Activated CD4-positive, alpha-beta T cell treated with anti-CD3 and anti-CD28 coated beads, Interleukin-2, amount 10 ng/mL, durations not matched to agents 24 days and 14 days (primary cell): ENCODE results near the gene ATP5F1A. TPM values are rescaled to one million over a fixed set of nuclear protein-coding genes. Genes with fewer than 3 reads are reported as not detected.
"Not testable (repeated sequence)": the region's sequence is repeated elsewhere in the genome, so short reads cannot be mapped to it uniquely, and the experiment has no call there.

Experiments used
- DNase-seq: peaks from one replicate; pipeline ENCODE4 v3.0.0; 2022
- H3K27ac Mint-ChIP-seq: one replicate; pipeline ENCODE4 v1.8.0; 2022; ENCODE audit warnings: mild to moderate bottlenecking, mixed read lengths
- H3K27me3 Mint-ChIP-seq: one replicate; pipeline ENCODE4 v1.8.0; 2022; ENCODE audit warnings: mixed read lengths
- H3K36me3 Mint-ChIP-seq: one replicate; pipeline ENCODE4 v1.8.0; 2022; ENCODE audit warnings: low read depth, mild to moderate bottlenecking, mixed read lengths
- H3K4me1 Mint-ChIP-seq: one replicate; pipeline ENCODE4 v1.8.0; 2021; ENCODE audit warnings: mixed read lengths
- H3K4me3 Mint-ChIP-seq: one replicate; pipeline ENCODE4 v1.8.0; 2022; ENCODE audit warnings: mild to moderate bottlenecking, moderate library complexity, mixed read lengths
- H3K9me3 Mint-ChIP-seq: one replicate; pipeline ENCODE4 v1.8.0; 2021; ENCODE audit warnings: mixed read lengths
- intact Hi-C: fragments of 100-400 bp; cut with micrococcal nuclease; formaldehyde crosslinking; loops from one replicate; pipeline ENCODE4 v1.15.1; 2023
- total RNA-seq: library from RNA; stranded (reverse); gene quantifications from 2 replicates; pipeline ENCODE4 v1.2.3, GENCODE V29; 2022

The ATP5F1A gene
- total RNA-seq, 1 donor from 2014 or later = 443 TPM

- Mint-ChIP-seq H3K27me3 (no peaks in the 10 kb centered on the region), H3K4me3 (peak overlapping the region; percentile 98), H3K4me1 (peaks cover 19% of the 10 kb centered on the region), H3K27ac (peak overlapping the region; percentile 99), H3K9me3 (no peaks in the 10 kb centered on the region), H3K36me3 (peaks cover 24% of the 10 kb centered on the region)
- DNase-seq = no peak
- intact Hi-C loops = loop anchor here (2.0 to 5.0 kb wide), 2 partner anchors 76 to 154 kb away; a partner anchor contains a TSS
Observed at GRCh38 chr18:46098616-46098933, 479 bp upstream of the ATP5F1A start.

- peak overlapping the region; percentile 98 for H3K4me3 Mint-ChIP-seq
- peak overlapping the region; percentile 99 for H3K27ac Mint-ChIP-seq
- H3K36me3 Mint-ChIP-seq = peaks cover 31% of the 10 kb centered on the region
- DNase-seq = no peak
- H3K9me3 Mint-ChIP-seq = no peaks in the 10 kb centered on the region
- intact Hi-C loops = loop anchor here (5.0 kb wide), 1 partner anchor 155 kb away; no protein-coding TSS in a partner anchor
- peaks cover 19% of the 10 kb centered on the region for H3K4me1 Mint-ChIP-seq
- H3K27me3 Mint-ChIP-seq = no peaks in the 10 kb centered on the region
Observed at GRCh38 chr18:46097431-46097800, 680 bp downstream of the ATP5F1A start.

- H3K4me1 Mint-ChIP-seq = peaks cover 22% of the 10 kb centered on the region
- H3K27ac Mint-ChIP-seq = peak overlapping the region; percentile 99
- DNase-seq = no peak
- H3K27me3 Mint-ChIP-seq = no peaks in the 10 kb centered on the region
- H3K9me3 Mint-ChIP-seq = no peaks in the 10 kb centered on the region
- H3K36me3 Mint-ChIP-seq = peaks cover 36% of the 10 kb centered on the region
- intact Hi-C loops = loop anchor here (5.0 kb wide), 1 partner anchor 156 kb away; no protein-coding TSS in a partner anchor
- peak overlapping the region; percentile 98 for H3K4me3 Mint-ChIP-seq
Observed at GRCh38 chr18:46096651-46097300, 1.3 kb downstream of the ATP5F1A start.

- intact Hi-C loops = loop anchor here (5.0 kb wide), 1 partner anchor 157 kb away; no protein-coding TSS in a partner anchor
- no peak overlapping the region for H3K4me3 Mint-ChIP-seq
- H3K27me3 Mint-ChIP-seq = no peaks in the 10 kb centered on the region
- H3K36me3 Mint-ChIP-seq = peaks cover 48% of the 10 kb centered on the region
- peaks cover 29% of the 10 kb centered on the region for H3K4me1 Mint-ChIP-seq
- DNase-seq = no peak
- no peaks in the 10 kb centered on the region for H3K9me3 Mint-ChIP-seq
- H3K27ac Mint-ChIP-seq = no peak overlapping the region
Observed at GRCh38 chr18:46095532-46095931, 2.6 kb downstream of the ATP5F1A start.

GRCh38 chr18:46088501-46088900 is 9.6 kb downstream of the ATP5F1A start:
- H3K4me3 Mint-ChIP-seq, H3K27ac Mint-ChIP-seq, DNase-seq, intact Hi-C loops, H3K9me3 Mint-ChIP-seq, H3K27me3 Mint-ChIP-seq: not testable (repeated sequence)
- H3K4me1 Mint-ChIP-seq = peaks cover 16% of the 10 kb centered on the region
- H3K36me3 Mint-ChIP-seq = peaks cover 87% of the 10 kb centered on the region

- Mint-ChIP-seq H3K36me3 (peaks cover 80% of the 10 kb centered on the region), H3K27ac (no peak overlapping the region), H3K4me1 (peaks cover 6% of the 10 kb centered on the region), H3K4me3 (no peak overlapping the region), H3K9me3 (no peaks in the 10 kb centered on the region), H3K27me3 (no peaks in the 10 kb centered on the region)
- no peak for DNase-seq
- intact Hi-C loops = no loop called here
Observed at GRCh38 chr18:46084431-46084830, 13.7 kb downstream of the ATP5F1A start.

- intact Hi-C loops = no loop called here
- H3K36me3 Mint-ChIP-seq = peaks cover 50% of the 10 kb centered on the region
Observed at GRCh38 chr18:46080156-46080555, 17.9 kb downstream of the ATP5F1A start.

GRCh38 chr18:46079336-46079735 is 18.8 kb downstream of the ATP5F1A start:
- H3K36me3 Mint-ChIP-seq = peaks cover 43% of the 10 kb centered on the region
- intact Hi-C loops = no loop called here
- no peak for DNase-seq
- H3K4me1 Mint-ChIP-seq = no peaks in the 10 kb centered on the region
- H3K27ac Mint-ChIP-seq = no peak overlapping the region
- H3K9me3 Mint-ChIP-seq = no peaks in the 10 kb centered on the region
- no peak overlapping the region for H3K4me3 Mint-ChIP-seq
- H3K27me3 Mint-ChIP-seq = no peaks in the 10 kb centered on the region

More at GRCh38 chr18:46080156-46080555, 17.9 kb downstream of the ATP5F1A start:
- DNase-seq = no peak
- H3K9me3 Mint-ChIP-seq = no peaks in the 10 kb centered on the region
- H3K4me3 Mint-ChIP-seq = no peak overlapping the region
- no peaks in the 10 kb centered on the region for H3K4me1 Mint-ChIP-seq
- H3K27ac Mint-ChIP-seq = no peak overlapping the region
- H3K27me3 Mint-ChIP-seq = no peaks in the 10 kb centered on the region

- H3K4me1 Mint-ChIP-seq = peaks cover 31% of the 10 kb centered on the region
- H3K27ac Mint-ChIP-seq = no peak overlapping the region
- intact Hi-C loops = loop anchor here (1.0 to 5.0 kb wide), 9 partner anchors 46 to 408 kb away; partner anchors contain the start of gene EPG5
Observed at GRCh38 chr18:46073474-46074331, 24.4 kb downstream of the ATP5F1A start.

GRCh38 chr18:46072959-46073358 is 25.1 kb downstream of the ATP5F1A start:
- DNase-seq = no peak
- Mint-ChIP-seq H3K27ac (no peak overlapping the region), H3K27me3 (no peaks in the 10 kb centered on the region), H3K4me1 (peaks cover 32% of the 10 kb centered on the region), H3K9me3 (no peaks in the 10 kb centered on the region), H3K4me3 (peak overlapping the region; percentile 82), H3K36me3 (peaks cover 10% of the 10 kb centered on the region)
- intact Hi-C loops = loop anchor here (1.0 to 5.0 kb wide), 9 partner anchors 46 to 408 kb away; partner anchors contain the start of gene EPG5

More at GRCh38 chr18:46073474-46074331, 24.4 kb downstream of the ATP5F1A start:
- DNase-seq = peak; percentile 91
- Mint-ChIP-seq H3K27me3 (no peaks in the 10 kb centered on the region), H3K36me3 (peaks cover 11% of the 10 kb centered on the region), H3K4me3 (no peak overlapping the region), H3K9me3 (no peaks in the 10 kb centered on the region)

- DNase-seq = no peak
- Mint-ChIP-seq H3K36me3 (peaks cover 7% of the 10 kb centered on the region), H3K27ac (no peak overlapping the region), H3K9me3 (no peaks in the 10 kb centered on the region), H3K4me1 (peaks cover 32% of the 10 kb centered on the region), H3K27me3 (no peaks in the 10 kb centered on the region), H3K4me3 (peak overlapping the region; percentile 82)
- intact Hi-C loops = loop anchor here (2.0 to 5.0 kb wide), 6 partner anchors 45 to 386 kb away; partner anchors contain the start of gene EPG5
Observed at GRCh38 chr18:46072376-46072867, 25.7 kb downstream of the ATP5F1A start.

GRCh38 chr18:46071653-46072375 is 26.3 kb downstream of the ATP5F1A start, which contains the start of gene PSTPIP2:
Gene PSTPIP2 (minus strand): TSS chr18:46072260. CDS start chr18:46072188, 72 bp downstream.
- peaks cover 32% of the 10 kb centered on the region for H3K4me1 Mint-ChIP-seq
- intact Hi-C loops = loop anchor here (2.0 to 5.0 kb wide), 7 partner anchors 17 to 385 kb away; partner anchors contain the start of gene EPG5
- H3K27me3 Mint-ChIP-seq = no peaks in the 10 kb centered on the region
- H3K9me3 Mint-ChIP-seq = no peaks in the 10 kb centered on the region
- peak; percentile 89 for DNase-seq
- H3K36me3 Mint-ChIP-seq = peaks cover 7% of the 10 kb centered on the region
- peak within 1 kb of the TSS; percentile 83 for H3K4me3 Mint-ChIP-seq
- peak within 1 kb of the TSS; percentile 78 for H3K27ac Mint-ChIP-seq
